Colonic mucosa (tissue), 4 donors: ENCODE data around the gene MYO5C. TPM values are rescaled to one million over a fixed set of nuclear protein-coding genes. Genes with fewer than 3 reads are reported as not detected.

Source experiments
- DNase-seq: peaks from one replicate; pipeline ENCODE4 v3.0.0-alpha.2; 2020
- H3K27ac ChIP-seq: fragments of 200-600 bp; one replicate; pipeline ENCODE4 v1.8.0; 2021
- H3K27me3 ChIP-seq: fragments of 200-600 bp; one replicate; pipeline ENCODE4 v1.8.0; 2021
- H3K36me3 ChIP-seq: fragments of 200-600 bp; one replicate; pipeline ENCODE4 v1.8.0; 2021
- H3K4me1 ChIP-seq: fragments of 200-600 bp; one replicate; pipeline ENCODE4 v1.8.0; 2021; ENCODE audit warnings: mild to moderate bottlenecking
- H3K4me3 ChIP-seq: fragments of 200-600 bp; one replicate; pipeline ENCODE4 v1.8.0; 2021
- H3K9ac ChIP-seq, 2 donors: one replicate each; pipeline ENCODE4 v1.7.0; 2013; ENCODE audit warnings: control low read depth in 2 of 2, low read depth in 2 of 2, low read length in 2 of 2
- H3K9me3 ChIP-seq: fragments of 200-600 bp; one replicate; pipeline ENCODE4 v1.8.0; 2021
- CTCF ChIP-seq: fragments of 200-600 bp; IDR thresholded peaks from one replicate; pipeline ENCODE4 v1.8.0; 2022; ENCODE audit warnings: antibody characterized with exemption, mild to moderate bottlenecking
- intact Hi-C: fragments of 100-400 bp; cut with DNase I; formaldehyde crosslinking; loops from one replicate; pipeline ENCODE4 v1.14.1; 2022
- microRNA-seq: library from miRNA; unstranded; fragments of <30 nt; microRNA quantifications from one replicate; pipeline ENCODE4, GENCODE V29; 2019
- total RNA-seq, 2 donors: library from RNA; stranded (reverse); fragmentation: NEBNext Ultra II Directional in 1 of 2; extraction: Animal tissue kit (Norgen Biotek cat#: 25700) in 1 of 2; gene quantifications; one replicate each; pipeline ENCODE4 v1.2.1, GENCODE V29; 2021
- donor health status: healthy.
- donor health status: DM: no; HTN: no; CAD: no.
- donor health status: DM: no; HTN: no; CAD: no.

The MYO5C gene
- total RNA-seq, 2 donors from 2014 or later = 71.4 to 102 TPM

GRCh38 chr15:52146261-52146660 is 149.3 kb downstream of the MYO5C start:
- no peak overlapping the region for H3K27ac ChIP-seq

GRCh38 chr15:52144656-52145178 is 150.9 kb downstream of the MYO5C start:
- intact Hi-C loops = no loop called here
- Histone ChIP-seq H3K4me3 (no peak overlapping the region), H3K27ac (no peak overlapping the region), H3K9me3 (no peaks in the 10 kb centered on the region), H3K27me3 (no peaks in the 10 kb centered on the region), H3K4me1 (no peaks in the 10 kb centered on the region), H3K9ac (no peak overlapping the region), H3K36me3 (no peaks in the 10 kb centered on the region)
- DNase-seq = no peak
- TF ChIP-seq CTCF = no peak

More at GRCh38 chr15:52146261-52146660, 149.3 kb downstream of the MYO5C start:
- Histone ChIP-seq H3K27me3 (no peaks in the 10 kb centered on the region), H3K9me3 (no peaks in the 10 kb centered on the region), H3K9ac (no peak overlapping the region), H3K4me1 (no peaks in the 10 kb centered on the region), H3K36me3 (no peaks in the 10 kb centered on the region), H3K4me3 (no peak overlapping the region)
- no peak for DNase-seq
- TF ChIP-seq CTCF = no peak
- intact Hi-C loops = no loop called here

GRCh38 chr15:52143873-52144272 is 151.7 kb downstream of the MYO5C start:
- Histone ChIP-seq H3K4me3 (no peak overlapping the region), H3K36me3 (no peaks in the 10 kb centered on the region), H3K4me1 (no peaks in the 10 kb centered on the region), H3K9me3 (no peaks in the 10 kb centered on the region), H3K27ac (no peak overlapping the region), H3K27me3 (no peaks in the 10 kb centered on the region), H3K9ac (no peak overlapping the region)
- DNase-seq = no peak
- no peak for TF ChIP-seq CTCF
- intact Hi-C loops = loop anchor here (2.0 kb wide), 1 partner anchor 161 kb away; no protein-coding TSS in a partner anchor

Small RNA genes lying within 50 kb of the gene (microRNA-seq; reads per million reads assigned to microRNA genes)
- 8.3 reads per million, percentile 12 among the genes with 10 or more reads in this experiment for gene MIR1266

Other genes with a start within 250 kb of the MYO5C start
- 1 to 10 TPM in 1 of 2 donors, under 1 TPM in 1; 0.77 to 2.1 TPM for gene BCL2L10, start 183.0 kb downstream of the MYO5C start, total RNA-seq
- 1 to 10 TPM; 6.0 to 7.9 TPM for gene GNB5, start 104.4 kb downstream of the MYO5C start, total RNA-seq
- gene MYO5A, start 233.1 kb upstream of the MYO5C start, total RNA-seq = 1 to 10 TPM; 2.6 to 6.0 TPM